NCI-H2081 treated with DMSO at 0.1 percent for 48 hours (cell line): ENCODE data around the gene RGS7.
"Not testable (repeated sequence)": the region's sequence is repeated elsewhere in the genome, so short reads cannot be mapped to it uniquely, and the experiment has no call there.

Experiments
- DNase-seq: peaks from one replicate; lab custom pipeline; 2025; lab: John Stamatoyannopoulos, UW

RGS7 gene

DNA sequence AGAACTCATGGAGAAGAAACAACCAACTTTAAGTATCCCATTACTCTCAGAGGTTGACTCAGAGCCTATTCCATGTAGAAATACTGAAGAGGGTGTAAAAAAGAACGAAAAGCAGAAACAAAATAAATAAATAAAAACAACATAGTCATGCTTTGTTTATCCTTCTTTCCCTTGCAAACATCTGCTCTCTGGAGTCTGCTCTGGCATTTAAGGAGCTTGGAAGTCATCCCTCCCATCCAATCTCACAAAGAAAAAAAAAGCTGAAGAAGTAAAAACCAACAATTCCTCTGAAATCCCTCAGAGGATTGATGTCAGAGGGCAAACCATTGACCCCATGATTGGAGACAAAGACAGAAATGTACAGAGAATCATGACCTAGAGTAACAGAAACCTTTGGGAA is 442.5 kb downstream of the RGS7 start:
- DNase-seq = no peak

- DNase-seq = no peak
Observed at GRCh38 chr1:240912821-240913220, 444.2 kb downstream of the RGS7 start.

DNA sequence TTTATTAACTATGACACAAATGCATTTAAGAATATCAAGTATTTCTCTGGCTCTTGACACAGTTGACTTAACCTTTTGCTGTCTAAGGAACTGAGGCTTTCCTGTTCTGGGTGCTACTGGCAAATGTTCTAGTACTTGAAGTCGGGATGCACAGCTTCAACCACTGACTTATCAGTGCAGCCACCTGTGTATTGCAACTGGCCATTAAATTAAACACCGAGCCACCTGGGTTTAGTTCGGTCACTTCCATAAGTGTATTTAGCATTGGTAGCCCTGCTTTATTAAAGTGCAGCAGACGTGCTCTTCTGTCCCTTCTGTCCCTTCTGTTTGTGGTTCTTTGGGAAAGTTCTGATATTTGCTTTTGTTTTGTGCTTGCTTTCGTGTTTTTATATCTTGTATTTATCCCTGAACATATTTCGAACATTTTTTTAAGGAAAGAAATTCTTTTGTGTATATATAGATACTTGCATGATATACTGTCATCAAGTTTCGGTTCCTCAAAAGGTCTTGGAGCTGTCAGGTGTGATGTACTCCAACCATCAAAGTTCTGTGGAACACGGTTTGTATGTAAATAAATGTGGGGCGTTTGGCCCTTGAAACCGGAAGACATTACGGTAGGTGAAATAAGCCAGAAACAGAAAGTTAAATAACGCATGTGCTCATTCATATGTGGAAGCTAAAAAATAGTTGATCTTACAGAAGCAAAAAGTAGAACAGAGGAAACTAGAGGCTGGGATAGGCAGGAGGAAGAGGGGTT is 447.1 kb downstream of the RGS7 start:
- no peak for DNase-seq

- no peak for DNase-seq
Observed at GRCh38 chr1:240906477-240906876, 450.5 kb downstream of the RGS7 start.

- DNase-seq = no peak
Observed at GRCh38 chr1:240905225-240905765, 451.7 kb downstream of the RGS7 start.

- DNase-seq = not testable (repeated sequence)
Observed at GRCh38 chr1:240895424-240895823, 461.6 kb downstream of the RGS7 start.

- DNase-seq = no peak
Observed at GRCh38 chr1:240888787-240889048, 468.3 kb downstream of the RGS7 start.

GRCh38 chr1:240888039-240888786 is 468.8 kb downstream of the RGS7 start:
- peak; percentile 6 for DNase-seq

- DNase-seq = no peak
Observed at GRCh38 chr1:240883490-240883889, 473.5 kb downstream of the RGS7 start.

DNA sequence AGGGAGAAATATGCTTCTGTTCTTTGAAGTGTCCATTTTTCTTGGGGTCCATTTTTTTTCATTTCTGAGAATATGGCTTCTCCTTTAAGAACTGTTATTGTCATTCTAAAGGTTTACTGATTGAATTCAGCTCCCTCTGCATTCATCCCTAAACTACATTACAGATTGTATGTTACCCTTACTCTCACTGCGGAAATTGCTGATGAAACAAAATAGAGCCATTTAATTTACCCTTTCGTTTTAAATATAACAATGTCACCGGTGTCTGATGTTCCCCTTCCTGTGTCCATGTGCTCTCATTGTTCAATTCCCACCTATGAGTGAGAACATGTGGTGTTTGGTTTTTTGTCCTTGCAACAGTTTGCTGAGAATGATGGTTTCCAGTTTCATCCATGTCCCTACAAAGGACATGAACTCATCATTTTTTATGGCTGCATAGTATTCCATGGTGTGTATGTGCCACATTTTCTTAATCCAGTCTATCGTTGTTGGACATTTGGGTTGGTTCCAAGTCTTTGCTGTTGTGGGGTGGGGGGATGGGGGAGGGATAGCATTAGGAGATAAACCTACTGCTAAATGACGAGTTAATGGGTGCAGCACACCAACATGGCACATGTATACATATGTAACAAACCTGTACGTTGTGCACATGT is 474.2 kb downstream of the RGS7 start:
- not testable (repeated sequence) for DNase-seq

- no peak for DNase-seq
Observed at GRCh38 chr1:240878631-240879030, 478.4 kb downstream of the RGS7 start.

- no peak for DNase-seq
Observed at GRCh38 chr1:240877605-240878004, 479.4 kb downstream of the RGS7 start.

- DNase-seq = no peak
Observed at GRCh38 chr1:240876071-240876470, 480.9 kb downstream of the RGS7 start.

DNA sequence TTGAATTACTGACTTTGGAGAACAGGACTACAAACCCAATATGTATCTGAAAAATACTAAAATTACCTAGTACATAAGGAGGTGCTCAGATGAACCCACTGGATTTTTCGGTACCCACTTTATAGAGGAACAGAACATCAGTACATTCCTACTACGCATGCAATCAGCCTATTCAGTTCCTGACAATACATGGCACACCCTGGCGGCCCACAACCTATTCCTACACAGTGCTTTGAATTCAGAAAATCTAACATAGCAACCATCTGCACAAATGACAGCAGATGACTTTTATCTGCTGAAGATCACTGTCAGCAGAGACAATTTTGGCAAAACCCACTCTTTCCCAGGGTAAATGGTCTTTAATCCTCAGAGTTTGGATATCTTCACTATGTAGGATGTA is 487.9 kb downstream of the RGS7 start:
- DNase-seq = no peak

DNA sequence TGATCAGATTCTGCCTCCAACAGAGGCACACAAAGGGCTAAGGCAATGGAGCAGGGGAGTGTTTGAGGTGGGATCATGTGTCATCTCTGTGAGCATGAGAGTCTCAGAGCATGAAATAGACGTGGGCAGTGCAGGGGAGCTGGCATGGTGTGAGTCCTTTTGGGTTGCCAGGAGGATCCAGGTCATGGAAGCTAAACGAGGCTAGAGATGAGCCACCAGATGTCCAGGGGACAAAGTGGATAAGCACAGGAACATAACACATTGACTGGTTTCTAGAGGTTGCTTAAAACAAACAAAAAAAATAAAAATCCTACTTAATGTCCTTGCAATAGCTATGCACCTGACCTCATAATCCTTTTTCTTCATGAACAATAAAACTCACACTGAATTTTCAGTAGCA is 490.3 kb downstream of the RGS7 start:
- no peak for DNase-seq

DNA sequence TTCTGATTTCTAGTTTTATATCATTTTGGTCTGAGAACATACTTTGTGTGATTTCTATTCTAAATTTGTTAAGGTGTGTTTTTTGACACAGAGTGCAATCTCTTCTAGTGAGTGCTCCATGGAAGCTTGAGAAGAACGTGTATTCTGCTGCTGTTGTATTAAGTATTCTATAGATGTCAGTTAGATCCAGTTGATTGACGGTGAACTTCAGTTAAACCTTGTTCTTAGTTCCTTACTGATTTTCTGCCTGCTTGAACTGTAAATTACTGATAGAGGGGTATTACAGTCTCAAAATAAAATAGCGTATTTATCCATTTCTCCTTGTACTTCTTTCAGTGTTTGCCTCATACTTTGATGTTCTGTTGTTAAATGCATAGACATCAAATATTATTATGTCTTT is 497.0 kb downstream of the RGS7 start:
- no peak for DNase-seq

DNA sequence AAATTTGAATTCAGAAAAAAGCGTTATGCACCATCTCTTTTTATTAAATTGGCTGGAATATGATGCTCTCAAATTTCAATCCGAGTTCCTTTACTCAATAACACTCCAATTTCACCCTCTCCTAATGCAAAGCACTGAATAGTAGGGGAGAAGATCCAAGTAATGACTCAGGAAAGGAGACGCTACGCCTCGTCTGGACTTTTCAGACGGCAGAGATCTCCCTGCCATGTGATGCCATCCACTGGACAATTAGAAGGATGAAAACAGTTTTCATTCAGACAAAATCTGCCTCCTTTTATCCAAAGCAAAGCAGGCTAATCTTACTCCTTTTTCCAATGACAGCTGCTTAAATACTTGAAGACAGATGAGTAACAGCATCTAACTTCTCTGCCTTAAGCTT is 502.6 kb downstream of the RGS7 start:
- DNase-seq = no peak

DNA sequence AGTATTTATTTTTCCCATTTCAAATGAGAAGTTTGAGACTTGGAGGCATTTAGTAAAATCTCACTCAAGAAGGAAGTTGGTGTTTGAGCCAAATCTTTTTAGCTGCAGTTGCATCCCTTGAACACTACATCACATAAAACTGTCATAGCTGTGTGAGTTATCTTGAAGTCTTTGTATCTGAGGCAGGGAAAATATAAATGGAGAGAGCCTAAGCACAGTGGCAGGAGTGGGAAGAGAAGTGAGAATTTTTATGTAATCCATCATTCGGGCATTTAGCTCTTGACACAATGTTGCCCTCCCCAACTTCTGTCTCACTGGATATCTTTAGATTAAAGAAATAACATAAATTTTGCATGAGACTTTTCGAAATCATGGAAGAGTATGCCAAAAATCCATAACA is 509.7 kb downstream of the RGS7 start:
- no peak for DNase-seq

- no peak for DNase-seq
Observed at GRCh38 chr1:240844486-240844885, 512.5 kb downstream of the RGS7 start.

GRCh38 chr1:240843798-240844197 is 513.2 kb downstream of the RGS7 start:
- DNase-seq = no peak

GRCh38 chr1:240836271-240836670 is 520.7 kb downstream of the RGS7 start:
- DNase-seq = no peak

- DNase-seq = no peak
Observed at GRCh38 chr1:240835291-240835690, 521.7 kb downstream of the RGS7 start.

- DNase-seq = no peak
Observed at GRCh38 chr1:240833075-240833474, 523.9 kb downstream of the RGS7 start.
